NB4 (cell line): ENCODE results near the gene FBXO4.

Experiments
- POLR2A ChIP-seq: IDR thresholded peaks from 2 replicates; pipeline ENCODE4 v1.6.1; 2011; ENCODE audit warnings: mild to moderate bottlenecking; ENCODE audit not compliant: insufficient read length; ENCODE audit errors: extremely low read depth
- TF ChIP-seq, protein P1 (sequence below): IDR thresholded peaks from one replicate; pipeline ENCODE4 v1.5.1; 2012; ENCODE audit warnings: low read depth, low read length

DNA sequence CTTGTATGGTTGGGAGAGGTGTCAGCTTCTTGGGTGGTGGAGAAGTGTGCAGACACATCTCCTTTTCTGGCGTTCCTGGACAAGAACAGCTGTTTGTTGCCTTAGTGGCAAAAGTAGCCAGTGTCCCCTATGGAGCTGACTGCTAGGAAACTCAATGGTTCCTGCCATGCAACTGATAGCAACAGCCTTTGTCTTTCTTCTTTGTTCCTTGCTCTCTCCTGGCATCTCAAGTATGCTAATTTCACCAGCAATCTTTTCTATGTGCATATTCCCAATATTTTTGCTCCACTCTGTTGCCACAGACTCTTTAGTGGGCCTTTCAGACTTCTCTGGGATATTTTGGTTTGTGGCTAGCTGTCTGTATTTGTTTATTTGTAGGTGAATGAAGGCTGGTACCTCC is 36.7 kb downstream of the FBXO4 start:
- TF ChIP-seq, protein P1, sequence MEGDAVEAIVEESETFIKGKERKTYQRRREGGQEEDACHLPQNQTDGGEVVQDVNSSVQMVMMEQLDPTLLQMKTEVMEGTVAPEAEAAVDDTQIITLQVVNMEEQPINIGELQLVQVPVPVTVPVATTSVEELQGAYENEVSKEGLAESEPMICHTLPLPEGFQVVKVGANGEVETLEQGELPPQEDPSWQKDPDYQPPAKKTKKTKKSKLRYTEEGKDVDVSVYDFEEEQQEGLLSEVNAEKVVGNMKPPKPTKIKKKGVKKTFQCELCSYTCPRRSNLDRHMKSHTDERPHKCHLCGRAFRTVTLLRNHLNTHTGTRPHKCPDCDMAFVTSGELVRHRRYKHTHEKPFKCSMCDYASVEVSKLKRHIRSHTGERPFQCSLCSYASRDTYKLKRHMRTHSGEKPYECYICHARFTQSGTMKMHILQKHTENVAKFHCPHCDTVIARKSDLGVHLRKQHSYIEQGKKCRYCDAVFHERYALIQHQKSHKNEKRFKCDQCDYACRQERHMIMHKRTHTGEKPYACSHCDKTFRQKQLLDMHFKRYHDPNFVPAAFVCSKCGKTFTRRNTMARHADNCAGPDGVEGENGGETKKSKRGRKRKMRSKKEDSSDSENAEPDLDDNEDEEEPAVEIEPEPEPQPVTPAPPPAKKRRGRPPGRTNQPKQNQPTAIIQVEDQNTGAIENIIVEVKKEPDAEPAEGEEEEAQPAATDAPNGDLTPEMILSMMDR, result no peak
- TF ChIP-seq POLR2A, result no peak
